ENCODE measurements around the gene MX1.

- TF ChIP-seq CTCF (IDR thresholded peaks at IDR 0.05) (no peak), POLR2A (IDR thresholded peaks at IDR 0.05) (no peak), EP300 (IDR thresholded peaks at IDR 0.05) (no peak)
Measured at GRCh38 chr21:41377715-41378114, 48.3 kb upstream of the MX1 start.
